Measurements from ENCODE around the gene GUCA1C.

GRCh38 chr3:108883373-108883772 is 70.3 kb downstream of the GUCA1C start:
- TF ChIP-seq CTCF (IDR thresholded peaks at IDR 0.05), result no peak
- no peak for TF ChIP-seq SIN3A (IDR thresholded peaks at IDR 0.05; ENCODE audit: borderline replicate concordance, insufficient read depth, low read depth, low read length)
- no peak for TF ChIP-seq POLR2AphosphoS5 (IDR thresholded peaks at IDR 0.05; ENCODE audit: low read depth, low read length)
- no peak for TF ChIP-seq REST (IDR thresholded peaks at IDR 0.05; ENCODE audit: insufficient read depth in 1 of 2, low read depth in 2 of 2, low read length in 1 of 2)
- no peak for TF ChIP-seq TCF7L2 (IDR thresholded peaks at IDR 0.05; ENCODE audit: low read depth, low read length)

All from Panc1 (cell line).